Activated CD4-positive, alpha-beta T cell treated with anti-CD3 and anti-CD28 coated beads, Interleukin-2, amount 50 U/mL, for 24 hours (primary cell): ENCODE measurements around the gene FHL1.
"Not testable (repeated sequence)": the region's sequence is repeated elsewhere in the genome, so short reads cannot be mapped to it uniquely, and the experiment has no call there.

Experiments used
- DNase-seq, 2 donors: peaks; one replicate each; pipeline ENCODE4 v3.0.0-alpha.2; 2020; ENCODE audit warnings: low read depth in 1 of 2, low spot score in 1 of 2

FHL1 gene

GRCh38 chrX:136206916-136207315, 59.6 kb downstream of the FHL1 start:
- no peak for DNase-seq

DNA sequence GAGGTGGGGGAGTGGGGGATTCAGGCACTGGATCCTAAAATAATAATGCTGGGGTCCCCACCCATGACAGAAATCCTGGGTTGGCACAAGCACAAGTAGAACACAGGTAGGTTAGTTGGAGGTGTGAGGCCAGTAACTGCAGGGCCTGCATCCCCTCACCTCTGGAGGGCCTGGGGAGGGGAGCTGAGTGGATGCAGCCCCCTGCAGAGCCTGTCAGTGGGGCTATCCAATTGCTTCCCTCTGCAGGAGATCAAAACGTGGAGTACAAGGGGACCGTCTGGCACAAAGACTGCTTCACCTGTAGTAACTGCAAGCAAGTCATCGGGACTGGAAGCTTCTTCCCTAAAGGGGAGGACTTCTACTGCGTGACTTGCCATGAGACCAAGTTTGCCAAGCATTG, 60.2 kb downstream of the FHL1 start:
- no peak for DNase-seq

DNA sequence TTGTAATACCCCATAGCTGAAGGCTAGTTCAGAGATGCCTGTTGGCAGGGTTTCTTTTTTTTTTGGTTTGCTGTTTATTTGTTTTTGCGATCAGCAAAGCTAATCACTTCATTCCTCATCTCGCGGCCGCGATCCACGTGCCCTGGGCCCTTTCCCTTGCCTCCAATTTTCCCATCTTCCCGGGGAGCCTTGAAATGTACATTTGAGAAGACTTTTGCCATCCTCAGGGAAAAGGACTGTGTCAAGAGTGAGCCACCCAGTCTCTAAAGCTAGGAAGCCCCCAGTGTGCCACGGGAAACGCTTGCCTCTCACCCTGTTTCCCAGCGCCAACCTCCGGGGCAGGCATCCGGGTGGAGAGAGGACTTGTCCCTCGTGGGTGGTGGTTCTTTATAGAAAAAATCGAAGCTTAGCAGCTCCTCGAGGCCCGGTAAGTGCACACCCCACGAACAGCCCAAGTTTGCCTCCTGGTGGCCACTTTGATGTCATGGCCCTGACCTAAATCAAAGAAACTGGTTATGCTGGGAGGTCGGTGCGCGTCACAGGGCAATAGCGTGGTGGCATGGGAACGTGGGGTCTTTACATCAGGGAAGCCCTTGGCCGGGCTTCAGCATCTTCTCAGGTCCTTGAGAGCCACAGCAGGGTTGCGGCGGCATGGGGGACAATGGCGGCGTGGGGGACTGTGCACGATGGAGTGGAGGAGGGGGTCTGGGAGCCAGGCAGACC, 61.8 kb downstream of the FHL1 start:
- DNase-seq = no peak

- no peak for DNase-seq
Observed at GRCh38 chrX:136209751-136210150, 62.4 kb downstream of the FHL1 start.

- DNase-seq = no peak
Observed at GRCh38 chrX:136210243-136210642, 62.9 kb downstream of the FHL1 start.

DNA sequence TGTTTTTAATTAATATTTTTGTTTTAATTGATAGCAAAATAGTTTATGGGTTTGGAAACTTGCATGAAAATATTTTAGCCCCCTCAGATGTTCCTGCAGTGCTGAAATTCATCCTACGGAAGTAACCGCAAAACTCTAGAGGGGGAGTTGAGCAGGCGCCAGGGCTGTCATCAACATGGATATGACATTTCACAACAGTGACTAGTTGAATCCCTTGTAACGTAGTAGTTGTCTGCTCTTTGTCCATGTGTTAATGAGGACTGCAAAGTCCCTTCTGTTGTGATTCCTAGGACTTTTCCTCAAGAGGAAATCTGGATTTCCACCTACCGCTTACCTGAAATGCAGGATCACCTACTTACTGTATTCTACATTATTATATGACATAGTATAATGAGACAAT, 63.5 kb downstream of the FHL1 start:
- no peak for DNase-seq

DNA sequence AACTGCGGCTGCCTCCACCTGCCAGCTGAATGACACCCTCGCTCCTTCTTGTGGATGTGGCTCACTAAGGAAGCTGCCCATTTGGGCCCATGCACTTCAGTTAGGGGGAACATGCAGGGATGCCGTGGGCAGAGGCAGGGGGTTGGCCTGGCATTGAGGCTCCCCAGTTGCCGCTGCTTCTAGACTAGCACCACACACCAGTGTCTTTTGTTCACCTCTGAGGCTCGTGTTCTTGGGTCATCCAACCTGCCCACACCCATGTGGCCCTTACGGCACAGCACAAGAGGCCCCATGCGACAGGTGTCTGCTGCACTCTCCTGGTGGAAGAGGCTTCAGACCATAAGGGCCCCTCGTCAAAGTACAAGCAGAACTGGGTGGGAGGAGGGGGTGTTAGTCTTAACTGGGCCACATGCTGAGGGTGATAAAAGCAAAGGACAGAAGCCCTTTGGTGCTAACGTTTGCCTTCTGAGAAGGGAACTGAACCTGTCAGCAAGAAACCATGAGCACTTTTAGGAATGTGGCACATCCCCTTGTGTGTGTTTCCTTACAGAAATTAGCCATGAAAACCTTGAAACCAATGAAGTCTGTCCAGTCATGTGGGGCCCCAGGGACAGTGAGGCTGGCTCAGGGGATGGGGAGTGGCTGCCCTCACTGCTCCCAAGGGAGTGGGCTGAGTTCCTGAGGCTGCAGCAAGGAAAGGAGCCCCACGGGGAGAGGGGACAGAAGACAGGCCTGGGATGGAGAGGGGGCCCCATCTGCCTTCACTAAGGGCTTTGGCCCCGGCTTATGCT, 64.6 kb downstream of the FHL1 start:
- DNase-seq = no peak

DNA sequence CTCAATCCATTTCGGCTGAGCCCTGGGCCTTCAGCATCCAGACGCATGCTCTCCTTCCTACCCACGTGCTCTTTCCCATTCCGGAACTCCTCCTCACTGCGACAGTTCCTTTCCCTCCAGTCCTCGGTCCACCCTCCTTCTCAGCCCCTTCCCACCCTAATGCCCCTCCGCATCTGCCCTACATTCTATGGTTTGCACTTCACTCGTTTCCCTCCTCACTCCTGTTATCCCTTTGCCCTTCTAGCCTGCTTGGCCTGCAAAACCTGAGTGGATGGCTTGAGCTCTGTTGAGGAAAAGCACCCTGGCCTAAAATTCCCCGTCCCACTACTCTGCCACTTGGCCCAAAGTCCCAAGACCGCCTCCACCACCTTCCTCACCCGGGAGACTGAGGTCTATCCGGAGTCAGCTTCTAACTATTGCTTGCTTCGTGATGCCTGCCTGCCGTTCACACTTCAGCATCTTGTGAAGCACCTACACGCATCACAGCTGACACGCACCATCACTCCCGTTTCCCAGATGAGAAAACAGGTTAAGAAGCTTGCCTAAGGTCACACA, 65.3 kb downstream of the FHL1 start:
- no peak for DNase-seq

DNA sequence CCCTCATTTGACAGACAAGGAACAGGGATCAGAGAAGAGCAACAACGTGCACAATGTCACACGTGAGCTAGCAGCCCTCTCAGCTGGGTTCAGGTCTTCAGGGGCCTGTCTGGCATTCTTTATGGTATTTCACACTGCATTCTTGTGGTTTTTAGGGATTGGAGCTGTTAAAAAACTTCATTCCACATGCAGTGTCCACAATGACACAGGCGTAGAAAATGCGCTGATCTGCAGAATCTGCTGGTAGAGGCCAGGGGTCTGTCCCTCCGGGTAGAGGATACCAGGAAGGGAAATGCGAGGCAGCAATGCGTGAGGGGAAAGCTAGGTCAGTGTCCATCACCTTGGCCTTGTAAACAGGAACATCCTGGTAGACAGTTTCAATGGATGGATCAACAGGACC, 67.2 kb downstream of the FHL1 start:
- no peak for DNase-seq

DNA sequence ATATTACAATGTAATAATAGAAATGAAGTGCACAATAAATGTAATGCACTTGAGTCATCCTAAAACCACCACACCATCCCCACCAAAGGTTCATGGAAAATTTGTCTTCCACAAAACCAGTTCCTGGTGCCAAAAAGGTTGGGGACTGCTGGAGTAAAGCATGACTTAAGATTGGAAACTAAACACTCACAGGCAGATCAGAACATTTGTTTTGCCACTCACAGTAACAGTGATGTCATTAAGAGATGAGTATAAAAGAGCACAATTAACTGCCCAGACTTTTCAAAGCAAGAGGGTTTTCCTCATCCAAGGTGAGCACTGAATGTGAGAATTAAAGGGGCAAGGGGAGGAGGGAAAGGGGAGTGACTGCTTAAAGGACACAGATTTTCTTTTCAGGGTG, 68.2 kb downstream of the FHL1 start:
- no peak for DNase-seq

DNA sequence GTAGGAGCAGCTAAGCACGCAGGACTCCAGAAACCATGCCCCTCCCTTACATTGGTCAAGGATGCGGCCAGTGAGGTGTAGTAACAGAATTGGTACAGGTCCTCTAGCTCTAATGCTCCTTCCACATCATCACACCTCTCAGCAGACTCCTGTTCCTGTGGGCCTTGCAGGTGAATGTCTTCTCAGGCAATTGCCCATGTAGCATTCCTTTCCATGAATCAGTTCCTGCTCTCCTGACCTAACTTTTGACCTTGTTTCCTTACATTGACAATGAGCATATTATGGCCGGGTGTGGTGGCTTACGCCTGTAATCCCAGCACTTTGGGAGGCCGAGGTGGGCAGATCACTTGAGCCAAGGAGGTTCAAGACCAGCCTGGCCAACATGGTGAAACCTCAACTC, 72.6 kb downstream of the FHL1 start:
- DNase-seq = no peak

DNA sequence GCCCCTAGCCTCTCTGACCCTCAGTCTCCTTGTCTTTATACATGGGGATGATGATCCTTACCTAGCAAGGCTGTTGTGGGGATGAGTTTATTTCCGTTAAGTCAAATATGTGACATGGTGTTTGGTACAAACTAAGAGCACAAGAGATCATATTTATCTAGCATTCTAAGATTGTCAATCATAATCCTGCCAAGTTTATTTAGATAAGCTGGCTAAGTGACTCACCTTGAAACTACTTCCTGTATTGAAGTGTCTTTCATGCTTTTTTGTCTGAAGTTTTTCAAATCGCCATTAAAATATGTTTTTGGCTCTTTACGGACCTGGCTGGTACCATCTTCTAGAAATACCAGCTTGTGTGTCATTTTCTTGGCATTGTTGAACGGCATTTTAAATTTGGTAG, 73.2 kb downstream of the FHL1 start:
- no peak for DNase-seq

DNA sequence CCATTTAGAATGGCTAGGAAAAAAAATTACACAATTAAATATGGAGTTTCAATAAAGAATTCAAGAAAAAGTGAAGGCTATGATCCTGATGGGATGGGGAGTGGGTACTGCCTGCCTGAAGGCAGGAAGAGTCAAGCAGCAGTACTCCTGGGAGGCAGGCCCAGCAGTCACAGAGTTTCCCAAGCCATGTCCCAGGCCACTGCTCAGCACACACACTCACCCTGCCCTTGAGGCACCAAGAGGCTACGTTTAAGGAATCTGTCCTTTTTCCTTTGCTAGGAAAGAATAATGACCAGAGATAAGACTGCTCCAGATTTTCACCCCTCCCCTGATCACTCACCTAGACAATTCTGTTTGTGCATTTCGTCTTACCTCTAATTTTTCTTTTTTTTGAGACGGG, 73.6 kb downstream of the FHL1 start:
- DNase-seq = no peak

DNA sequence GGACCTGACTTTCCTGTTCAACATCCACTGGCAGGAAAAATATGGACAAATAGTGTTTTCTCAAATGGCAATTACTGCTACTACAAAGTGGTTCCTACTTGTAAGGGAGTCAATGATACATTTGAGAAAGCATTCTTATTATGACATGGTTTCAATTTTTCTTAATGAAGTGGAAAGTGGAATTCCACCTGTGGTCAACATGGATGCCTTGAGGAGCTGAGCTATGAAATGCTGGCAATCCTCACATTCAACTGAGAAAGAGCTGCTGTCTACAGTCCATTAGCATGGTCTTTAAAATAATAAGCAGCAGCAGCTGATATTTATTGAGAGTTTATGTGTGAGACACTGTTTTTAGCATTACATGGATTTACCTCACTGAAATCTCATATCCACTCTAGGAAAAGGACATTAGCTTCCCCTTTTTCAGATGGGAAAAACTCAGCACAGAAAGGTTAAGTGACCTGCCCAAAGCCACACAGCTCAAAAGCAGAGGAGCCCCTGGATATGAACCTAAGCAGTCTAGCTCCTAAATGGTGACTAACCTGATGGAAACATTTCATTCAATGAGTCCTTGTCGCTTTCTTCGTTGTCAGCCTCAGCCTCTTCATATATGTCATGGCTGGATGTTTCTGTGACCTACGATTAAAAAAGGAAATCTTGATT, 74.6 kb downstream of the FHL1 start:
- DNase-seq = no peak

GRCh38 chrX:136227074-136227473, 79.7 kb downstream of the FHL1 start:
- DNase-seq = no peak

DNA sequence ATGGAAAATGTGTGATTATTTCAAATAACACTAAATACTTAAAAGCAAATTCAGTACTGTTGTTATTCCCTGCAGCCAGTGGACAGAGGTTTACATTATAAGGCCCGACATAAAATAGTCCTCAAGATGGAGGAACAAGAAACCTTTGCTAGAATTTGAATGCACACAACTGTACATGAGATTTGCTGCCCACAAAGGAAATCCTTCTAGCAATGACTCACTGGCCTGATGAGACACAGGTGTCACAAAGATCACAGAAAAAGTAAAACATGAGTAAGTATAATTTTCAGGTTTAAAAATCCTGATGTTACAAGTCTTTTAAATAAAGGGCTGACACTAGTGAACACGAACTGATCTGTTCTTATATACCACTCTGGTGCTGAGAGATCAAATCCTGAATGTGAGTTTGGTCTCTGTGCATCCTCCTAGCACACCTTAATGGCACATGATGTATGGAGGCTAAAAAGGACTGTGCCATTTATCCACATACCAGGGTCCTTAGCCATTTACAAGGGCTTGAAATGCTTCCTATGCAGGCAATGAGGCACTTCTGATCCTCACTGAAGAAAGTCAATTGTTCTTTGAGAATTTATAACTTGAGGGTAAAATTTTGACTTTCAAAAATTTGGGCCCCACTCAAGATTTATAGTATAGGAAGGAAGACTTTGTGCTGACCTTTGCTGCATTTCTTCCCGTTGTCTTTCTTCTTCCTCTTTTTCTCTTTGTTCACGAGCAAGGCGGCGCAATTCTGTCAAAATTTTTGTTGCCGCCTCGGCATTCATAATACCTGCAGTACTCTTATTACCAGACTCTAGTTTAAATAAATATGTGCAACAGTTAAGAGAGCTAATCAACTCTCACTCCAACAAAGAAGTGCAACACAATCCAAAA, 80.9 kb downstream of the FHL1 start:
- no peak for DNase-seq

DNA sequence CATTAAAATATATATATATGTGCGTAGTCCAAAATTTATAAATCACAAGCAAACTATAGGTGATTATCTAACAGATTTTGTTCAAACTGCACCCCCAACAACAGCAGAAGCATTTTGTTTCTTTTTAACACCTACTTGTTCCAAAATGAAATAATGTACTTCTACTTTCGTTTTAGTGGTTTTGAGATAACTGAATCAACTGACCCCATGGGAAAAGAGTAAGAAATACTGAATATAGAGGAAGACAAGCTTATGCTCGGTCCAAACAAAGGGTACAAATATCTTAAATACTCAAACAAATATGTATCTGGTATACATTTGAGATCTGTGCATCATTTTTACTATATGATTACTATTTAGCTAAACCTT, 81.5 kb downstream of the FHL1 start:
- DNase-seq = no peak

GRCh38 chrX:136237074-136237473, 89.7 kb downstream of the FHL1 start:
- DNase-seq = no peak

DNA sequence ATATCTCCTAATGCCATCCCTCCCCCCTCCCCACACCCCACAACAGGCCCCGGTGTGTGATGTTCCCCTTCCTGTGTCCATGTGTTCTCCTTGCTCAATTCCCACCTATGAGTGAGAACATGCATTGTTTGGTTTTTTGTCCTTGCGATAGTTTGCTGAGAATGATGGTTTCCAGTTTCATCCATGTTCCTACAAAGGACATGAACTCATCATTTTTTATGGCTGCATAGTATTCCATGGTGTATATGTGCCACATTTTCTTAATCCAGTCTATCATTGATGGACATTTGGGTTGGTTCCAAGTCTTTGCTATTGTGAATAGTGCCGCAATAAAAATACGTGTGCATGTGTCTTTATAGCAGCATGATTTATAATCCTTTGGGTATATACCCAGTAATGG, 90.5 kb downstream of the FHL1 start:
- DNase-seq = not testable (repeated sequence)

DNA sequence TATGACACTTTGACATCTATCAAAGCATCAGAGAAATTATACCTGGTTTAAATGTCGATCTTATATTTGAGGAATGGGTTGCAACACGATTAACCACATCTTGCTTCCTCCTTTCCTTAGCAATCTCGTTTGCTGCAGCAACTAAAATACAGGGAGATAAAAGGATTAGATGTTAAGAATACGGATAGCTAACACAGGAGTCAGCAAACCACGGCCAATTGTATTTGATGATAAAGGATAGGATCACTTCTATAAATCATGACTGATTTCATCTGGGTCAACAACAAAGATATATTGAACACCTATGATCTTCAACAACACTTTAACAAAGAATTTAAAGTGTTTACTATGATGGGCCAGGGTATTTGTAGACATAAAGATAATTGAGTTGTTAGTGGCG, 98.9 kb downstream of the FHL1 start:
- no peak for DNase-seq
